ENCODE data around the gene SLC4A4. TPM values are rescaled to one million over a fixed set of nuclear protein-coding genes. Genes with fewer than 3 reads are reported as not detected.

Gene SLC4A4
- total RNA-seq, 2 experiments from 2014 or later: 0.08 to 0.14 TPM

GRCh38 chr4:71497078-71497477, 158.3 kb downstream of the SLC4A4 start:
- ATAC-seq (ENCODE audit: poor library complexity) (no peak), DNase-seq (no peak)
- H3K27me3 ChIP-seq (ENCODE audit: control insufficient read depth in 1 of 2, insufficient read depth in 2 of 2, low read length in 2 of 2): no peaks in the 10 kb centered on the region
- no peak for TF ChIP-seq CTCF (IDR thresholded peaks at IDR 0.05)
- Mint-ChIP-seq H3K4me1 (ENCODE audit: low read depth) (no peaks in the 10 kb centered on the region), H3K9me3 (no peaks in the 10 kb centered on the region), H3K27me3 (peaks cover 8% of the 10 kb centered on the region), H3K4me3 (no peak overlapping the region), H3K36me3 (ENCODE audit: low read depth) (no peaks in the 10 kb centered on the region), H3K27ac (no peak overlapping the region)
- CTCF ChIA-PET: no interaction called here
- no peaks in the 10 kb centered on the region for H3K36me3 ChIP-seq (ENCODE audit: insufficient read depth, low read length)
- POLR2A ChIA-PET: no interaction called here
- no peak overlapping the region for H3K27ac ChIP-seq (ENCODE audit: low read depth in 1 of 2, low read length in 2 of 2)
- no peaks in the 10 kb centered on the region for H3K4me1 ChIP-seq (ENCODE audit: insufficient read depth, low read length)
- no peaks in the 10 kb centered on the region for H3K9me3 ChIP-seq (ENCODE audit: control insufficient read depth in 1 of 2, insufficient read depth in 1 of 2, low read length in 2 of 2)
- no peak overlapping the region for H3K4me3 ChIP-seq (ENCODE audit: low read length)
- intact Hi-C loops (cut with DNase I, micrococcal nuclease): no loop called here

- no peaks in the 10 kb centered on the region for H3K9me3 Mint-ChIP-seq
Observed at GRCh38 chr4:71498002-71498401, 159.2 kb downstream of the SLC4A4 start.

GRCh38 chr4:71498625-71499024, 159.8 kb downstream of the SLC4A4 start:
- H3K4me3 ChIP-seq (ENCODE audit: low read length): no peak overlapping the region
- Mint-ChIP-seq H3K4me1 (ENCODE audit: low read depth) (no peaks in the 10 kb centered on the region), H3K27ac (no peak overlapping the region), H3K4me3 (no peak overlapping the region), H3K36me3 (ENCODE audit: low read depth) (no peaks in the 10 kb centered on the region), H3K27me3 (peaks cover 5% of the 10 kb centered on the region), H3K9me3 (no peaks in the 10 kb centered on the region)
- H3K27ac ChIP-seq (ENCODE audit: low read depth in 1 of 2, low read length in 2 of 2): no peak overlapping the region
- ChIA-PET POLR2A (no interaction called here), CTCF (no interaction called here)
- no peaks in the 10 kb centered on the region for H3K27me3 ChIP-seq (ENCODE audit: control insufficient read depth in 1 of 2, insufficient read depth in 2 of 2, low read length in 2 of 2)
- intact Hi-C loops (cut with DNase I, micrococcal nuclease): no loop called here
- H3K9me3 ChIP-seq (ENCODE audit: control insufficient read depth in 1 of 2, insufficient read depth in 1 of 2, low read length in 2 of 2): no peaks in the 10 kb centered on the region
- TF ChIP-seq CTCF (IDR thresholded peaks at IDR 0.05): no peak
- H3K36me3 ChIP-seq (ENCODE audit: insufficient read depth, low read length): no peaks in the 10 kb centered on the region
- ATAC-seq (ENCODE audit: poor library complexity): no peak
- no peaks in the 10 kb centered on the region for H3K4me1 ChIP-seq (ENCODE audit: insufficient read depth, low read length)
- no peak for DNase-seq

More at GRCh38 chr4:71498002-71498401, 159.2 kb downstream of the SLC4A4 start:
- Mint-ChIP-seq H3K27me3 (peaks cover 8% of the 10 kb centered on the region), H3K4me1 (ENCODE audit: low read depth) (no peaks in the 10 kb centered on the region), H3K36me3 (ENCODE audit: low read depth) (no peaks in the 10 kb centered on the region), H3K4me3 (no peak overlapping the region), H3K27ac (no peak overlapping the region)
- no peaks in the 10 kb centered on the region for H3K36me3 ChIP-seq (ENCODE audit: insufficient read depth, low read length)
- DNase-seq (no peak), ATAC-seq (ENCODE audit: poor library complexity) (no peak)
- H3K27me3 ChIP-seq (ENCODE audit: control insufficient read depth in 1 of 2, insufficient read depth in 2 of 2, low read length in 2 of 2): no peaks in the 10 kb centered on the region
- no peaks in the 10 kb centered on the region for H3K9me3 ChIP-seq (ENCODE audit: control insufficient read depth in 1 of 2, insufficient read depth in 1 of 2, low read length in 2 of 2)
- no peaks in the 10 kb centered on the region for H3K4me1 ChIP-seq (ENCODE audit: insufficient read depth, low read length)
- CTCF ChIA-PET: no interaction called here
- no peak overlapping the region for H3K4me3 ChIP-seq (ENCODE audit: low read length)
- no peak overlapping the region for H3K27ac ChIP-seq (ENCODE audit: low read depth in 1 of 2, low read length in 2 of 2)
- POLR2A ChIA-PET: no interaction called here
- intact Hi-C loops (cut with DNase I, micrococcal nuclease): no loop called here
- no peak for TF ChIP-seq CTCF (IDR thresholded peaks at IDR 0.05)

All from CD4-positive, alpha-beta T cell (primary cell).